Mucosa of rectum (tissue), 2 donors: ENCODE measurements around the gene DIP2A.

Experiments used
- H3K27ac ChIP-seq, 2 donors: one replicate each; pipeline ENCODE4 v1.7.0; 2013; ENCODE audit warnings: inconsistent platforms in 2 of 2, low read depth in 2 of 2, low read length in 2 of 2
- H3K27me3 ChIP-seq, 2 donors: one replicate each; pipeline ENCODE4 v1.7.0; 2013; ENCODE audit warnings: low read length in 2 of 2; ENCODE audit not compliant: control insufficient read depth in 2 of 2, insufficient read depth in 2 of 2
- H3K36me3 ChIP-seq, 2 donors: one replicate each; pipeline ENCODE4 v1.7.0; 2013; ENCODE audit warnings: low read length in 2 of 2; ENCODE audit not compliant: control insufficient read depth in 2 of 2, insufficient read depth in 2 of 2
- H3K4me1 ChIP-seq, 2 donors: one replicate each; pipeline ENCODE4 v1.7.0; 2013; ENCODE audit warnings: low read length in 2 of 2, mild to moderate bottlenecking in 1 of 2; ENCODE audit not compliant: control insufficient read depth in 2 of 2, insufficient read depth in 2 of 2
- H3K4me3 ChIP-seq, 2 donors: one replicate each; pipeline ENCODE4 v1.7.0; 2013; ENCODE audit warnings: low read length in 2 of 2
- H3K9ac ChIP-seq, 2 donors: one replicate each; pipeline ENCODE4 v1.7.0; 2013; ENCODE audit warnings: low read length in 2 of 2, low read depth in 1 of 2, mild to moderate bottlenecking in 1 of 2
- H3K9me3 ChIP-seq, 2 donors: one replicate each; pipeline ENCODE4 v1.7.0; 2013; ENCODE audit warnings: low read length in 2 of 2; ENCODE audit not compliant: control insufficient read depth in 2 of 2
- donor health status: healthy.
- donor health status: Normal muscosa, but diverticular disease.

Gene DIP2A

GRCh38 chr21:46610018-46610701 is 151.5 kb downstream of the DIP2A start:
- Histone ChIP-seq H3K27ac (no peak overlapping the region), H3K36me3 (no peaks in the 10 kb centered on the region), H3K27me3 (no peaks in the 10 kb centered on the region), H3K4me1 (peaks cover 0 to 5% of the 10 kb centered on the region in 2 donors), H3K4me3 (no peak overlapping the region), H3K9me3 (peaks cover 2 to 3% of the 10 kb centered on the region in 2 donors), H3K9ac (no peak overlapping the region)

DNA sequence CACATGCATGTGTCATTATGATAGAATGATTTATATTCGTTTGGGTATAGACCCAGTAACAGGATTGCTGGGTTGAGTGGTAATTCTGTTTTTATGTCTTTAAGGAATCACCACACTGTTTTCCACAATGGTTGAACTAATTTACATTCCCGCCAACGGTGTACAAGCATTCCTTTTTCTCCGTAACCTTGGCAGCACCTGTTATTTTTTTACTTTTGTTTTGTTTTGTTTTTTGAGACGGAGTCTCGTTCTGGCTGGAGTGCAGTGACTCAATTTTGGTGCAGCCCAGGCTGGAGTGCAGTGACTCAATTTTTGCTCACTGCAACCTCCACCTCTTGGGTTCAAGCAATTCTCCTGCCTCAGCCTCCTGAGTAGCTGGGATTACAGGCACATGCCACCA is 154.7 kb downstream of the DIP2A start:
- Histone ChIP-seq H3K27ac (no peak overlapping the region), H3K4me3 (no peak overlapping the region)

GRCh38 chr21:46616050-46616449 is 157.4 kb downstream of the DIP2A start:
- peaks cover 0 to 2% of the 10 kb centered on the region in 2 donors for H3K27me3 ChIP-seq
- no peaks in the 10 kb centered on the region for H3K4me1 ChIP-seq
- no peak overlapping the region for H3K4me3 ChIP-seq
- no peaks in the 10 kb centered on the region for H3K36me3 ChIP-seq
- no peaks in the 10 kb centered on the region for H3K9me3 ChIP-seq
- H3K9ac ChIP-seq, result no peak overlapping the region
- no peak overlapping the region for H3K27ac ChIP-seq

More for the DNA sequence above, 154.7 kb downstream of the DIP2A start:
- no peaks in the 10 kb centered on the region for H3K27me3 ChIP-seq
- no peaks in the 10 kb centered on the region for H3K36me3 ChIP-seq
- H3K4me1 ChIP-seq, result no peaks in the 10 kb centered on the region
- H3K9ac ChIP-seq, result no peak overlapping the region
- H3K9me3 ChIP-seq, result peaks cover 2 to 3% of the 10 kb centered on the region in 2 donors

DNA sequence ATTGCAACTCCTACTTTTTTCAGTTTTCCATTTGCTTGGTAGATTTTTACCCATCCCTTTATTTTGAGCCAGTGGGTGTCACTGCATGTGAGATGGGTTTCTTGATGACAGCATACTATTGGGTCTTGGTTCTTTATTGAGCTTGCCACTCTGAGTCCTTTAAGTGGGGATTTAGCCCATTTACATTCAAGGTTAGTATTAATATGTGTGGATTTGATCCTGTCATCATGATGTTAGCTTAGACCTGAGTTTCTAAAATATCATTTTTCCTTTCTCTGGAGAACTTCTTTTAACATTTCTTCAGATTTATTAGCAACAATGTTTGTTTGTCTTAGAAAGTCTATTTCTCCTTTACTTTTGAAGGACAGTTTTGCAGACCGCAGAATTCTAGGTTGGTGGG is 158.0 kb downstream of the DIP2A start:
- no peak overlapping the region for H3K27ac ChIP-seq
- H3K4me3 ChIP-seq, result no peak overlapping the region
- no peaks in the 10 kb centered on the region for H3K9me3 ChIP-seq
- H3K36me3 ChIP-seq, result no peaks in the 10 kb centered on the region
- H3K4me1 ChIP-seq, result peaks cover 0 to 2% of the 10 kb centered on the region in 2 donors
- no peak overlapping the region for H3K9ac ChIP-seq
- peaks cover 0 to 2% of the 10 kb centered on the region in 2 donors for H3K27me3 ChIP-seq

- H3K27ac ChIP-seq, result no peak overlapping the region
- H3K9ac ChIP-seq, result no peak overlapping the region
- no peaks in the 10 kb centered on the region for H3K36me3 ChIP-seq
- no peaks in the 10 kb centered on the region for H3K9me3 ChIP-seq
- no peak overlapping the region for H3K4me3 ChIP-seq
- H3K4me1 ChIP-seq, result peaks cover 0 to 5% of the 10 kb centered on the region in 2 donors
- H3K27me3 ChIP-seq, result peaks cover 0 to 2% of the 10 kb centered on the region in 2 donors
Measured at GRCh38 chr21:46617267-46618051, 158.8 kb downstream of the DIP2A start.

- H3K4me3 ChIP-seq, result no peak overlapping the region
- no peak overlapping the region for H3K9ac ChIP-seq
- H3K9me3 ChIP-seq, result no peaks in the 10 kb centered on the region
- H3K4me1 ChIP-seq, result peaks cover 0 to 5% of the 10 kb centered on the region in 2 donors
- H3K36me3 ChIP-seq, result no peaks in the 10 kb centered on the region
- H3K27me3 ChIP-seq, result peaks cover 0 to 2% of the 10 kb centered on the region in 2 donors
- no peak overlapping the region for H3K27ac ChIP-seq
Measured at GRCh38 chr21:46618738-46619379, 160.2 kb downstream of the DIP2A start.
